Measurements from ENCODE around the gene NTN1.
"Not testable (repeated sequence)": the region's sequence is repeated elsewhere in the genome, so short reads cannot be mapped to it uniquely, and the experiment has no call there.

Gene NTN1

DNA sequence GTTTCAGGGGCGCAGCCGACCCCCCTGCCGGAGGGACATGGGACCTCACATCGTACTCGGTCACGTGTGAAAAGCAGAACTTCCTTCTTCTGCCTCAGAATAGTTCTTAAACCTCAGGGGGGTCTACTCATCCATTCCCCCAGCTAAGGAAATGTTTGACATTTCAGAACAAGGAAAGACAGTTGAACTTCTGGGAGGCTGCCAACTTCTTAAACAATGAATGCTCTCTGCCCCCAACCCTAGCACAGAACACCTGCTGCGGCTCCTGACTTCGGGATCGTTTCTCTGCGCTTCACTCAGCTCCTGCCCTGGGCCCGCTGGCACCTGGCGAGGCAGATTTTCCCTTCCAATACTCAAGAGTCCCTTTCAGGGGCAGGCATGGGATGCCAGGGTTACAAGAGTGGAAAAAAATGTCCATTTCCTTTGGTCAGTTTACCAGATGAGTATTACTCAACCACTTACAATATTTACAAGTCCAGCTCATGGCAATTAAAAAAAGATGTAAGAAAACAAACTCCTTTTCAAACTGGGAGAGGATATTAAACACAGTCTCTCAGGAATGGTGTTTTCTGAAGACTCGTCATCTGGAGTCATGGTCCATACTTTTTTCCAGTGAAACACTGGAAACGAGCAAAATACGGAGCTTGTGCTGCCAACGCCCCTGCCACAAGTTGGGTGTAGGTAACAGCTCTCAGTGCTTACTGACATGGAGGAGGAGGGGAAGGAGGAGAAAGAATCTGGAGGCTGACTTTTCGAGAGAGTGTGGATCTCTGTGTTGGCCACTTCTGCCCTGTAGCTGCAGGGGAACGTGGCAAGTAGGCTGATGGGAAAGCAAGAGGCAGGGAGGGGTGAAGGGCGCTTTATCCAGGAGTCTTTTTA, 235.7 kb downstream of the NTN1 start:
- DNase-seq, result no peak

DNA sequence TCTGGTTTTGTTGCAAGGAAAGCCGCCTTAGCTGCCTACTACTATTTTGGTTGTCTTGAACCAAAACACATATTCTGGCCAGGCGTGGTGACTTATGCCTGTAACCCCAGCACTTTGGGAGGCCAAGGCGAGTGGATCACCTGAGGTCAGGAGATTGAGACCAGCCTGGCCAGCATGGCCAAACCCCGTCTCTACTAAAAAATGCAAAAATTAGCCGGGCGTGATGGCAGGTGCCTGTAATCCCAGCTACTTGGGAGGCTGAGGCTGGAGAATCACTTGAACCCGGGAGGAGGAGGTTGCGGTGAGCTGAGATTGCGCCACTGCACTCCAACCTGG, 236.3 kb downstream of the NTN1 start:
- DNase-seq, result not testable (repeated sequence)

DNA sequence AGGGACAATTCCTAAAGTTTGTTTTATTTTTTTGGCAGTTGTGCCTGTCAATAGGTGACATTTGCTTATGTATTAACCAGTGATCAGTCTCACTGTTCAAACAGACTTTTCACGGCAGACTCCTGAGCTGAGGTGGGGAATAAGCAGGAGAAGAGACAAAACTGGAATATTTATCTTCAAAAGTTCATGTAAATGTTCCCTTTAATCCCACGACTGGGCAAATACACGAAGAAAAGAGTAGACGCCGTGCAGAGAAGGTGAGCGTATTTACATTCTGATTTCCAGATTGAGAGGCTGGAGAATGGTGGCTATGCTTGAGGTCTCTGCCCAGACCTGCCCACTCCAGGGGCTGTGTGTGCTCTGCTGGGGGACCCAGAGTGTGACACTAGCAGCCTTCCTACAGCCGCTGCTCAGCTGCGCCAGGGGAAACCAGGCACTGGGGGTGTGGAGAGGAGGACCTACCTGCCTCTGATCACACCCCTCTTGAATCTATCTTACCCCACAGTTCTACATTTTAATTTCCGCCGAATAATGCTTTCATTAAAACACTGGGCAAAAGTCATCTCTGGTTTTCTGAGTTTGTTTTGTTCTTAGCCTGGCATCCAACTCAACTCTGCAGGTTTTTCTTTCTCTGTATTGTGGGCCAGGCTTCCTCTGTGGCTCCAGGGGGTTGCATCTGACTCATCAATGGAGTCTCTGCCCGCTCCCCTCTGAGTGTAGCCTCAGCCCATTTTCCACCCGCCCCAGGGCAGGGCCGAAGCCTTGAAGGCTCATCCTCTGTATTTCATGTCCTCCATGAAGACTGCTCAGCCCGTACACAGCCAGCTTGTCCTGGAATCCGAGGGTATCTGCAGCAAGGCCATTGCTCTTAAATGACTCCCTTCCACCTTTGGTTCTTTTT, 237.1 kb downstream of the NTN1 start:
- DNase-seq, result no peak

DNA sequence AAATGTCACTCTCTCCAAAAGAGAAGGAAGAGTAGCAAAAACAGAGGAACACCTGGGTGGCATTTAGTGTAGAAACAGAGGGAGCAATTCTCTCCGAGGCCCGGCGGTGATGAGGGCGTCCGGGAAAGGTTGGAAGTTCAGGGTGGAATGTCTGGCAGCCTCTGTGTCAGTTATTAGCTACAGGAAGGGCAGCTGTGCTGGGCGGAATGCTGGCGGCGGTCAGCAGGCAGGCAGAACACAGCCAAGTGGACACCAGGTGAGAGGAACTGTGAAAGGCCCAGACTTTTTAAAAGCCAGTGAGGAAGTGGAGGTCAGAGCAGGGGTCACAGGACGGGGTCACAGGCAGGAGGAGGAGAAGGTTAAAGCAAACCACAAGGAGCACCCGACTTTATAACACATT, 238.1 kb downstream of the NTN1 start:
- DNase-seq, result no peak

DNA sequence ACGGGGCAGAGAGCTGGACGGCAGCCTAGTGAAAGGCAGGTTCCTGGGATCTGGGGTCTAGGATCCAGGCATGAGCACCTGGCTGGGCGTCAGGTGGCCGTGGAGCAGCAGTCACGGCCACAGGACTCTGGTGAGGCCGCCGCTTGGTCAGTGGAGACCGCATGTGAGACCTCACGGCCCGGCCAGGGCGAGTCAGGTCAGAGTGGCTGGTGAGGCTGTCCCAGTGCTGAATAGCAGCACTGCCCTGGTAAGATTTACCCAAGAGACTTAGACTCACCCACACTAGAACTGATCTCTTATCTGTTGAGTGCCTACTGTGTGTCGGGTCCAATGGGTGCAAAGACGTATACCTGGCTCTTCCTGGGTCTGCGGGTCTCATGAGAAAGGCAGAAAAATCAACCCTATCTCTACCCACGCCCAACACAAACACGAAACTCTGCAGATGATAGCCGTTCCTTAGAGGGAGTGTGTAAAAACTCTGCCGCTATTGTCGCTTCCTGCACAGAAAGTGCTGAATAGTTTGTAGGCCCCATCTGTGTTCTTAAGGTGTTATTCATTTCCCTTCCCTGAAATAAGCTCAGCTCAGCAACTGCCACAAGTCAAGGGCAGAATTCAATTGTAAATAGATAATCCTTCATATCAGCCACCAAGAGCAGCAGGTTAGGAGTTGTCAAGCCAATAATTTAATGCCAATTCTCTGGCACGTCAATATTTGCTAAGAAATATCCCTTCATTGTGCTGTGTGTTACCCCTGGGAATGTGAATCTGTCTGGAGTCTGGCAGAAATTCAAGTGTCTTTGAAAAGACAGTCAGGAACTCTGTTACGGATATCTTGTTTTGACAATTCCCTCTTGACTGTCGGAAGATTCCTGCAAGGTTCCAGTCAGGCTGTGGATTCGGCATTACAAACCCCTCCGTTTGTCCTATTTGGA, 240.0 kb downstream of the NTN1 start:
- DNase-seq, result no peak

DNA sequence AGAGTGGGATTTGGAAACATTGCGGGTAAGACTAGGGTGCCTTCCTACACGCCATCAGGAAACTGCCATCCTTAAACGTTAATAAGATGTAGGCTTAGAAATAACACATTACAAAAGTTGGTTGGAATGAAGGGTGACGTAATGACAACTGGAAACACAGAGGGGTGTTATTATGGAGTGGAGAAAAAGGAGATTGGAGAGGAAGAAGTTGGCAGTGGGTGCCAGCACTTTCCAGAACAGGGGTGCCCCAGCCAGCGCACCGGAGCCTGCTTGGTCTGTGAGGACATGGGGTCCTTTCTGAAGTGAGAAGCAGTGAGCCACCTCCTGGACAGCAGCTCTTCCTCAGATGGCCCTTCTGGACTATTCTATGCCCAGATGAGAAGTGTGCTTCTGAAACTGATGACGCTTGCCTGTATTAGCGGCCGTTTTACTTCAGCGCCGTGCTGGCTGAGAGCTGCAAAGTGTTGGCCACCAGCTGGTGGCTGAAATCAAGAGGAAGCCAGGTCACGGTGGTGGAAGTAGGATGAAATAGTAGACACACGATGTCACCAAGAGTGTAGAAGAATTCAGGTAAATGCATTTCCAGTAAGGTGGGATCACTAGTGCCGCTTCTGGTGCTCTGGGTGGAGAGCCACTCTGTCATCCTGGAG, 244.8 kb downstream of the NTN1 start:
- DNase-seq, result no peak

DNA sequence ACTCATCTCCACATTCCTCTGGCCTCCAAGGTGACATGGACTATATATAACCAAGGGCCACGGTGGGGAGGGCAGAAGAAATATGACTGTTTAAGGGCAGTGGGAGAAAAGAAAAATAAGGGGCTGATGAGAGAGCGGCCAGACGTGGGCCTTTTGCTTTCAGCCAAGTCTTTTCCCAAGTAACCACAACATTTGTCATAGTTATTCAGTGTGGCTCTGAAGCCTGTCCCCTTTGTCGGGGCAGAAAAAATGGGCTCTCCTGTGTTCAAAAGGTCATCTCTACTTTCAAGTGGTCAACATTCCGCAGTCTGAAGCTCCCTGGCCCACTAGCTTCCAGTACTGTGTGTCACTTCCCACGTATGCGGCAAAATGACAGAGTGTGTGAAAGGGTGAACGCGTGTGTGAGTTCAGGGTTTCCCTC, 245.4 kb downstream of the NTN1 start:
- no peak for DNase-seq

DNA sequence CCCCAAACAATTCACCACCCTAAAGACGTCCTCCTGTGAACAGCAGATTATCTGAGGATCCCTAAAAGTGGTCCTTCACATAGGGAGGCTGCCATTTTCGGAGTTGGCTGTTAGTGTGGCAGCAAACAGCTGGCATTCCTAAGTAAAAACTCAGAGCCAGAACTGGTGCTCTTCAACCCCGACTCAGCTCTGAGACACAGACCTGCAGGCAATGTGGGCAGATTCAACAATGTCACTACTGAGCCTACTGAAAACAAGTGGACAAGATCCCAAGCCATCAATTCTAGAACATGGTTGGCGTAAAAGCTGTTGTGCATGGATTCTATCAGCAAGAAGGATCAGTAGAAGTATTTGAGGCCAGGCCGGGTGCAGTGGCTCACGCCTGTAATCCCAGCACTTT, 247.2 kb downstream of the NTN1 start:
- DNase-seq, result no peak

DNA sequence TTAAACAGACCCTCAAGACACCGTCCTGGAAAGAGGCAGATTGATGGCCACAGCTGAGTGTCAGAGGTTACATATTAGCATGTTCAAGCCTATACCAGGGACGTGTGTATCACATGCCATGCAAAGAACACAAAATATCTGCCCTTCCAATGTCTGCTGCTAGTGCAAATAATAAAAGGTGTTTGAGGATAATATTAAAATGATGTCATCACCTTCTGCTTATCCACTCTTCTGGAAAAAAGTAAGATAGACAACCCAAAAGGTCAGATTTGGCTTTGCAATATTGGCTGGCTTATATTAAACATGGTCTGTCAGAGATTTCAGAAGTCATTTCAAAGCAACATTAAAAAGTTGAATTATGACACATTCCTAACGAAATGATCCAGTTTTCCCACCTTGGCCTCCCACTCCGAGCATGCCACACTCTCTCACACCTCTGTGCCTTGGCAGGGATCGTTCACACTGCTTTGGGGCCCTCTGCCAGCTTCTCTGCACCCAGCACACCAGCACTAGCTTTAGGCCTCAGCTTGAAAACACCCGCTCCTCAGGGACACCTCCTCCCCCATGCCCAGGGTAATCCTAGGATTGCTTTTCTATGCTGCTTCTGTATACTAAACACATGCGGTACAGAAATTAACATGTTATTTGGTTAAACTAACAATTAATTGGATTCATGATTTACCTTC, 248.2 kb downstream of the NTN1 start:
- no peak for DNase-seq

DNA sequence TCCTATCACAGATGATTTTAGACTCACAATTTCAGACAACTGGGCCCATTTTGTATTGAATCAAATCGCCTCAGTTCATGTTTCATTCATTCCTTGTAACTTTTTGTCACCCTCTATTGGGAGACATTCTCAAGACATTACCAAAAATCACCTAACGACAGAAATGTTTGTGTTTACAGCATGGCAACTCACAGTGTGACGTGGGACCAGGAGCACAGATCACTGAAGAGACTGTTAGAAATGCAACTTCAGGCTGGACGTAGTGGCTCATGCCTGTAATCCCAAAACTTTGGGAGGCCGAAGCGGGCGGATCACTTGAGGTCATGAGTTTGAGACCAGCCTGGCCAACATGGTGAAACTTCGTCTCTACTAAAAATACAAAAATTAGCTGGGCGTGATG, 249.6 kb downstream of the NTN1 start:
- no peak for DNase-seq

DNA sequence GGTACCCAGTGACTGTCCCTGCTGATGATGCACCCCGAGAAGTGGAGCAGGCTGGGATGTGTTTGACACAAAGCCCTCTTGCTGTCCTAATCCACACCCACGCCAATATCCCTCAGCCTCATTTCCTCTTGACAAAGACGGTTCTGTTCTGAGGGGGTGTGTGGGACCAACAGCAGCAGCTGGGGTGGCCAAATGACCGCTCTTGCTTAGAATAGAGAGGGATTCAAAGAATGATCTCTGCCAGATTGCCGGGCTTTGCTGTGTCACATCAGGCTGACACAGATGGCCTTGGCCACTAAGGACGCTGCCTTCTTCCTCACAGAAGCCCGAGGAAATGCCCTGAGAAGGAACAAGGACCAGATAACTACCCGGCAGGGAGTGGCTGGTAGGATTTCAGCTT, 250.7 kb downstream of the NTN1 start:
- no peak for DNase-seq

DNA sequence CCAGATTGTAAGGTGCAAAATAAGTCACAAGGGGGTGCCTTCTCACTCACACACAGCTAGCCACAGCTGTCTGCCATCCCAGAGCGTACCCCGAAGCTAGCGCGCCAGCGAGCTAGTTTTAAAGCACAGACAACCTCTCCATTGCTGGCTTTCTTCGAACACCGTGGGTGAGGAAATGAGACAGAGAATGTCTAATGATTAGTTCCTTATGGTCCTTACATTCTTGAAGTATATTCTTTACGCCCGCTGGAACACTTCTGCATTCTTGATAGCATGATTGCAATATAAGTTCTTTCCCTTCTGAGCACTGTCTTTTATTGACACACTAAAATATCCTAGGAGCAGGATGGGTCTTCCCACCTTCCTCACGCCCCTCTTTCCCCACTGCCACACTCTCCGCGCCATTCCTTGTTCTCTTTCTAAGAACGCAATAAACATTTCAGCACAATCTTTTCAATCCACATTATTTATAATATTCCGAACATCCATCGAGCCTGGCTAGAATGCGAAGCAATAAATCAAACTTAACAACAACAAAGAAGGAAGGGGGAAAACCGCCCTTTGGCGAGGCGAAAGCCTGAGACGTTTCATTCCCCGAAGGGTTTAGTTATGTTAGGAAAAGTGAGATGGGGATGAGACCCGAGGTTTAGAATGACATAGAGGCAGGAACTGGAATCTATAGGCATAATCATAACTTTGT, 251.3 kb downstream of the NTN1 start:
- DNase-seq, result no peak

DNA sequence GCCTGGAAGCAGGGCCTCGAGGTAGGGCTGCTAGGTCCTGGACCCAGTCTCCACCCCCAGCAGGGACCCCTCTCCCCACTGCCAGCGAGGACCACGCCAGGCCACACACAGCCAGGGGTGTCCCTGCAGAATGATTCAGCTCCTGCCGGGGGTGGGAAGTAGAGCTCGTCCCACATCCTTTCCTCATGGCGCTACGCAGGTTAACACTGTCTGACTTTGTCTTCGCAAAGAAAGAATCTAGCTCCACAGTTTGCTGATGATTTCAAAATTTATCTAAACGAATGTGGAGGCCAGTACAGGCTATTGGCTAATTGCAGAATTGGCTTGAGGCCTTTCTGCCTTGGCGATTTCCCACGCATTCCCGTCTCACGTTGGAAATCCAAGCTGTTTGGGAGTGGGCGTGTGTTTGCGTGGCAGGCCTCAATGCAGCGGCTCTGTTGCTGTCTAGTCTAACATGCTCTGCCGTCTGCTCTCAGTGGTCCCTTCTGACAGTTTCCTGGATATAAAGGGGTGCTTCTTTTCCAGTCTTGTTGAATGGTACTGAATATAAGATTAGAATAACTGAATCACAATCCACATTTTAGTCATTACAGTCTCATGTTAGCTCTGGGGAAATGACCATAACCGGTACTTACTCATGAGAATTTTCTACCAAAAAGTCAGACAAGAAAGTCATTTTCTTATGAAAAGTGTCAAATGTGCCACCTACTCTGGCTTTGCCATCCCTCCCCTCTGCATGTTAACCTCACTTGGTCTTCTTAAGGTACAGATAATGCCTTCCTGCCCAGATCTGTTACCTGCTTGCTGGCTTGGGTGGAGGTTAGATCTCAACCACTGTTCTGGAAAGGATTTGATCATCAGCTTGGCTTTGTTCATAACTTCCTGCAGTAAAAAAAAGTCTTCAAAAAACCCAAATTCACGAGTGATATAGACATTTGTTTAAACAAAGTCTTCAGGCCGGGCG, 252.4 kb downstream of the NTN1 start:
- DNase-seq, result no peak

DNA sequence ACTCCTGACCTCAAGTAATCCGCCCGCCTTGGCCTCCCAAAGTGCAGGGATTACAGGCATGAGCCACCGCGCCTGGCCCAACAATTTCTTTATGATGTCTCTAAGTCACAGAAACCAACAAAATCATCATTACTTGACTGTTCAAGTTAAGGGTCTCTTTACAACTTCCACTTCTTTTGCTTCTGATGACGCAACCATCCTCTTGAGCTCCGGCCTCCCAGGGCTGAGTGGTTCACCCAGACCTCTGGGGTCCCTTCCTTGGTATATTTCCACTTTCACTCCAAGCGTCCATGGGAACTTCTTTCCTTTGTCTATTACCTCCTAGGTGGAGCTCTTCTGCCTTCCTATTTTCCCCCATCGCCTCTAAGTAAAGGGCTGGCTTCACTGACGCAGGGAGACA, 253.7 kb downstream of the NTN1 start:
- DNase-seq, result no peak

DNA sequence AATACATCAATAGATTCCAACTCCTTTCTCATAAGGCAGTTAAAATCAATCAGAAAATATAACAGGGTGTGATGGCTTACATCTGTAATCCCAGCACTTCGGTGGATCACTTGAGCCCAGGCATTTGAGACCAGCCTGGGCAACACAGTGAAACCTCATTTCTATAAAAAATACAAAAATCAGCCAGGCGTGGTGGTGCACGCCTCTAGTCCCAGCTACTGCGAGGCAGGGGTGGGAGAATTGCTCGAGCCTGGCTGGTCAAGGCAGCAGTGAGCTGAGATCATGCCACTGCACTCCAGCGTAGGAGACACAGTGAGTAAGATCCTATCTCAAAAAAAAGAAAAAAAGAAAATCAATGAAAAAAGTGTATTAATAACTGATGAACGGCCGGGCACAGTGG, 258.6 kb downstream of the NTN1 start:
- no peak for DNase-seq

DNA sequence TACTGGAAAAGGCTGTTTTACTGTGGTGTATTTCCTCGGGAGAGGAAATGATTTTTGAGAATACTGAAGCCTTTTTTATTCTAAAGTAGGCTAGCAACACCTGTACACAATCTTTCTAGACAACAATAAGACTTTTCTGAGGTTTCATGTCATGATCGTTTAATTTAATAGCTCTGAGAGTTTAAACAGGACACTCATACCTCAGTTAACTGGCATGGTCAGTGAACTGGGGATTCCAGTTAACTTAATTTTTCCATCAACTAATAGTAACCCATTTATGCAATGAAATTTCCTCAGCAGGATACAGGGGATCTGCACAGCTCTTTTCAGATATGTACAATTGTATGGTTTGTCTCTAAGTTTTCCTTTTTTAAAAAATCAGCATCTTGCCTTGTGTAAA, 262.6 kb downstream of the NTN1 start:
- DNase-seq, result no peak

DNA sequence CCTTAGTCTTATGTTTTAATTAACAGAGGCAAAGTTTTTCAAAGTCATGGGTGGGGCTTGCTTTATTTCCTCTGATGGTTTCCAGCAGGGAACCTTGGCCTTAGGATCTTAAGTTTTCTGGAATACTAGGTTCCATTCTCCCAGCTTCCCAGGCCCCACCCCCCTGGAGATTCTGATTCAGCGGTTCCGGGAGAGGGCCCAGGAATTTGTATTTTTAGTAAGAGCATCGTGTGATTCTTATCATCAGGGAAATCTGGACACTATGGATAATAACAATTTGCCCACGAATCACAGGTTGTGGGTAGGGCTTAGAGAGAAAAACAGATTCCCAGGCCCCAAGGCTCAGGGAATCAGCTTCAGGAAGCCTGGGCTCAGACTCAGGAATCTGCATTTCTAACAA, 263.6 kb downstream of the NTN1 start:
- no peak for DNase-seq

DNA sequence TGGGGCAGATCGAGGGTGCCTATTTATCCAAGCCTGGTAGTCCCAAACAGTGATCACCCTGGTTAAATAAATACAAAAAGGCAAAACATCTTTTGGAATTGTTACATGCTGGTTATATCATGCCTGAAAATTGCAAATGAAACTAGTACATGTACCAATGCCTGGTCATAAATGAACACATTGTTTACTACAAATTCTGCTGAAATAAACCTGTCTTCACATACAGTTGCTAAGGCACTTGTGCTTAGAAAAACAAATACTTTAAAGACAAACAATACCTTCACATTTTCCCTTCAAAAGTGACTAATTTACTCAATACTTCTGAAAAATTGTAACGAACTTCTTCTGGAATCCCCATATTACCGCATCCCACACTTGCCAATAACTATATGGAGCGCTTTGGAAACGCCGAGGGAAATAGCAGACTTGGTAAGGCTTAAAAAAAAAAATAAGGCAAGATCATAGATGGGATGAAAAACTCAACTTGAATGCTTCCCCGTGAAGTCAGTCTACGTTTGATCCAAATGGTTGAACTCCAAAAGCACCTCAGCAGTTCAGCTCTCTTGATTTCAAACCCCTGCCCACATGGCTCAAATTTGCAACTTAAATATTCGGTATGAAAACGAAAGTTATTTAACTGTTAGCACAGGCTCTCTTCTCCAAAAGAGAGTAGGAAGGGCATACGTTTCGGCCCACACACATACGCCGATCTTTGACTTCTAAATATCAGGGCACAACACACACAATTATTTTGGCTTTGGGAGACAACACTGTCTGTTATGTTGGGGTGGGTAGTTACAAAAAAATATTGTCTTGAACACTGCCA, 264.5 kb downstream of the NTN1 start:
- DNase-seq, result no peak

DNA sequence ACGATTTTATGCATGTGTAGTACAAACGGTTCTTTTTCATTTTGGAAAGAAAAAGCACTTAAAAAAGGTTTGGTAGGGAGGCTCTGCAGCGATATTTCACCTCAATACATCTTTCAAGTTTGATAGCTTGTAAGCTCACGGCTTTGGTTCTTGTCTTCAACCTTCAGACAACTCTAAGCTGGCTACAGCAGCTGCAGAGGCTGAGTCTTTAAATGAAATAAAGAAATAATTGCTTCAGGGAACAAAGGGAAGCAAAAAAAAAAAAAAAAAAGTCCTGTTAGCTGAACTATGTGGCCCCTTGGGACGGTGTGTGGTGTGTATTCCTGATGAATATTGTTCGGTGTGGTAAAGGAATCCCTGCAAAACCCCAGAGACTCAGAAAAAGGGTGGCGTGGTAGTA, 265.1 kb downstream of the NTN1 start:
- no peak for DNase-seq

All from activated CD4-positive, CD25-positive, alpha-beta regulatory T cell treated with anti-CD3 and anti-CD28 coated beads, Interleukin-2, amount 50 U/mL, for 72 hours (primary cell).